CD4-positive, alpha-beta T cell treated with Interleukin-12 subunit alpha and Interleukin-12 subunit beta, for 1 hour (primary cell): ENCODE data around the gene DDO.

ENCODE experiments used
- DNase-seq: peaks from one replicate; pipeline ENCODE4 v3.0.0-alpha.2; 2020

DDO gene

GRCh38 chr6:110419028-110419739 lies 3.8 kb upstream of the DDO start:
- DNase-seq, result no peak

- no peak for DNase-seq
Observed at GRCh38 chr6:110418594-110418993, 3.2 kb upstream of the DDO start.

DNA sequence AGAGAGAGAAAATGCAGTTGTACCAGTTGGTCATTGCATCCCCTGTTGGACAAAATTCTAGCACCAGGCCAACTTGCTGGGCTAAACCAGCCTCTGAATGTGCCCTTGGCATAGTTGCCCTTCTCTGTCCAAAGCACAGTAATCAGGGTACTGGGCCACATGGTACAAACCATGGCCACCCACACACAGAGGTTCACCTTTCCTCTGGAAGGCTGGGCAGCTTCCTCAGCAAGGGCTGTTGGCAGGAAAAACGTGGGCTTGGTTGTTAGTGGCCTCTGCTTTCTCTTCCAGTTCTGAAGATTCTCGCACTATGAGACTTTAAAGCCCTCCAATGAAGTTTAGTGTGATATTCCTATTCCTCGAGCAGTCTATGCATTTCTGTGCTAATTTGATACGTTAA lies 706 bp downstream of the DDO start:
- no peak for DNase-seq

DNA sequence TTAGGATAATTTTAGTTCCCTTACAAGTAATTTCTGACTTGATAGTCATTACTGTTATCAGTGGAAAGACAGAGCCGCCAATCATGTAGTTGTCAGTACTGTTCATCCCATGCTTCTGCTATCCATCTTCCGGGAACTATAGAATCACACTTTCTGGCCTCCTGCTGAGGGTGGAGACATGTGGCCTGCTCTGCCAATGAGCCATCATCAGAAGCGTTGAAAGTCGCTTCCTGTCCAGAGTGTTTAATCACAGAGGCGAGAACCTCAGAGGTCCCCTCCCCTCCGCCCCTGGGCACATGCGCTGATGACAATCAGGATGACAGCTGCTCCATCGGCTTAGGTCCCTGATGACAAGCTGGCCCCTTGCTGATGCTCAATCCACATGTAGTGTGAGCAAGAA lies 3.0 kb downstream of the DDO start:
- no peak for DNase-seq

- no peak for DNase-seq
Observed at GRCh38 chr6:110410511-110410910, 4.9 kb downstream of the DDO start.

DNA sequence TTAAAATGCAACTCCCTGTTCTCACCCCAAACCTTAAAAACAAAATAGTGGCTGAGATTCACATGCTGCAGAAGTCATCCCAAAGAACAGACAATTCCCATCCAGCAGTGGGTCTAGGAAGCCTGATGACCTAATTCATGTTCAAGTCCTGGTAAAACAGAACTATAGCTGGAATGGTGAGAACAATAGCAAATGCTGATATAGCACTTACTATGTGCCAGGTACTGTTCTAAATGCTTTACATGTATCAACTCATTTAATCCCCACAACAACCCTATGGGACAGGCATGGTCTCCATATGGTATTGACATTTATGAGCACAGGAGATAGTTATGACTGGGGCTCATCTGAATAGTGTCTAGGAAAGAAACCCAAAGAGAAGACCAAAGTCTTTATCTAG lies 5.6 kb downstream of the DDO start:
- DNase-seq, result no peak

- no peak for DNase-seq
Observed at GRCh38 chr6:110408901-110409300, 6.5 kb downstream of the DDO start.

GRCh38 chr6:110404607-110405006 lies 10.8 kb downstream of the DDO start:
- no peak for DNase-seq

DNA sequence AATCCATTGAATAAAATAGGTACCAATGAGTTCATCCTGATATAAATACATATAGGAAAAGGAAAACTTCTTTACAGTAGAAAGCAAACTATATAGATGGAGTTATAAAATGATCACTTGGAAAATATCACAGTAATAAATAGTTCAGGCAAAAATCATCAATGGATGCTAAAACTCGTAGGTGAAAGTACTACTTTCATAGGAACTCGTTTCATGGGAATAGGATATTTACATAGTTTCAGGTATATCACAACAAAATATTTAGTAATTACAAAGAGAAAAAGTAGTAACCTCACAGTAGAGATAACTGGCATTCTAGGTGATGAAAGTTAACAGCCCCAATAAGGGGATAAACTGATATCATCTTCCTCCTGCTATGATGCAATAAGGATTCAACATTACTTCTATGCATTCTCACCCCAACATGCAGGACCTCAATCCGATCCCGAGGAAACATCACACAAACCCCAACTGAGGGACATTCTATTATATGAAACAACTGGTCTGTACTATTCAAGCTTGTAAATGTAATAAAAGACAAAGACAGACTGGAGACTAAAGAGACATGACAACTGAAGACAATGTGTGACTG lies 13.7 kb downstream of the DDO start:
- no peak for DNase-seq

DNA sequence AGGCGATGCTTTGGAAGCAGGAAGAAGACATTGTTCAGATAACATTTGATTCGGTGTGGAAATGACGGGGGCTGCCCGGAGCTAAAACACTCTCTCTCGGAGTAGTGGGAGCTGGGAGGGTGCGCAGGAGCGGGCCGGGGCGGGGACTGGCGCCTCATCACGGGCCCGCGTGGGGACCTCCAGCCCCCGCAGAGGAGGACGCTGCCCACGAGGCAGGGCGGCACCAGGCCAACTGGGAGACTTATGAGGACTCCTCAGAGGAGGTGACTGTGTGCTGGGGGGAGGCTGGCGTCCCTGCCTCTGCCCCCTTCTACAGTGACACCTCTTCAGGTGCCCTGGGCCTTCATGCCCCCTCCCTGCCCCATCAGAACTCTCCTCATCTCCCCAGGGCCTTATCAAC lies 15.2 kb downstream of the DDO start:
- DNase-seq, result no peak

GRCh38 chr6:110399219-110400071 lies 15.9 kb downstream of the DDO start:
- no peak for DNase-seq

DNA sequence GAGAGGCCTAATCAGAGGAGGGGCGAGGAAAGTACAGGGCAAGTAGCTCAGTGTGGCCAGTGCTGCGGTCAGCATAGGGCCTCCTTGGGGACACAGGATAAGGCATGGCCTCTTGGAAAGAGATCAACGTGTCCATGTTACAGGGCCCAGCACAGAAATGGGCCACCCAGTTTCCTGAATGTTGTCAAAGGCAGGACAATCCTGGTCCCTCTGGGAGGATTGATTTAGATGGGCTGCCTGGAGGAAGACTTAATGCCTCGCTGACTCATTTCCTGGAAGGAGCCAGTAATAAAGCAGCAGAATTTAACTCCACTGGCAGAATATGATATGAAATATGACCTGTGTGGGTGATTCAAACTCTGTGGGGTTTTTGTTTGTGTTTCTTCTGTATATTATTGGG lies 16.6 kb downstream of the DDO start:
- no peak for DNase-seq

DNA sequence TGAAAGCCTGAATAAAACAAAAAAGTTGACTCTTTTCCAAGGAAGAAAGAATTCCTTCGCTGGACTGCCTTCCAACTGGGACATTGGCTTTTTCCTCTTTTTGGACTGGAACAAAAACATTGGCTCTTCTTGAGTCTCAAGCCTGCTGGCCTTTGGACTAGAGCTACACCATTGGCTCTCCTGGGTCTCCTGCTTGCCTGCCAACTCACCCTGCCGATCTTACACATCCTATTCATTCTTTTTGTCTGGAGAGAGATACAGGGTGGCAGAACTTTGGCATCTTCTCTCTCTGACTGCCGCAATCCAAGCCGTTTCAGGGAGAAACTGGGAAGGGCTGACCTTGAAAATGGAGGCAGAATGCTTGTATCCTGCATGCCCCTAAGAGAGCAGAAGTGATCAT lies 20.2 kb downstream of the DDO start:
- no peak for DNase-seq

DNA sequence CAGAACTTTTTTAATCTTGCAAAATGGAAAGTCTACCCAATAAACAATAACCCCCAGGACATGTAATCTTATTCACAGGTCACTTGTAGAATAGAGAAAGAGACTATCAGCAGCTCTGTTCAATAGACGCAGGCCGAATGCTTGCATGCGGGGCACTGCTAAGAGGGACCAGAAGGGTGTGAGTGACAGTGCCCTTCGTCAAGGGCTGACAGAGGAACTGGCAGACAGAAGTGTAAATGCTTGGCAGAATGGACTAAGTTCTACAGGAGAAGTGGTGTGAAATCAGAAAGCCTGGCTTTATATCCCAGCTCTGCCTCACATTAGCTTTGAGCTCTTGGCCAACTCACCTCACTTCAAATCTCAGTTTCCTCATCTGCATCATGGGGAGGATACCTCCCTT lies 21.0 kb downstream of the DDO start:
- DNase-seq, result no peak

DNA sequence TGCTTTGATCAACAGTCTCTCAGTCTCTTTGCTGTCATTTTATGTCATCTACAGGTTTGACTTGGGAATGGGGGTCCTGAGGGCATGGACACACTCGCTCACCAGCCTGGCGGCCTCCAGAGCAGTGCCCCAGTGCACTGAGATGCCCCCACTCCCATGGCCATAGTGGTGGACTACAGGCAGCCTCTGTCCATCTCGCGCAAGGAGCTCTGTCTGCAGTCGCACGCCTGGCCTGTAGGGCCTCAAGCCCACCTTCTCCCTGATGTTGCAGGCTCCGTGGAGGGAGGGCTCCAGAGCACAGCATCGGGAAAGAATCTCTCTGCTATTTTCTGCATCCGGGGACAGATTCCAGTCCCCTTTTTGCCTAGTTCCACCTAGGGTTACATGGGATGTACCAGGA lies 22.6 kb downstream of the DDO start:
- DNase-seq, result no peak

GRCh38 chr6:110390404-110390803 lies 25.0 kb downstream of the DDO start:
- no peak for DNase-seq

DNA sequence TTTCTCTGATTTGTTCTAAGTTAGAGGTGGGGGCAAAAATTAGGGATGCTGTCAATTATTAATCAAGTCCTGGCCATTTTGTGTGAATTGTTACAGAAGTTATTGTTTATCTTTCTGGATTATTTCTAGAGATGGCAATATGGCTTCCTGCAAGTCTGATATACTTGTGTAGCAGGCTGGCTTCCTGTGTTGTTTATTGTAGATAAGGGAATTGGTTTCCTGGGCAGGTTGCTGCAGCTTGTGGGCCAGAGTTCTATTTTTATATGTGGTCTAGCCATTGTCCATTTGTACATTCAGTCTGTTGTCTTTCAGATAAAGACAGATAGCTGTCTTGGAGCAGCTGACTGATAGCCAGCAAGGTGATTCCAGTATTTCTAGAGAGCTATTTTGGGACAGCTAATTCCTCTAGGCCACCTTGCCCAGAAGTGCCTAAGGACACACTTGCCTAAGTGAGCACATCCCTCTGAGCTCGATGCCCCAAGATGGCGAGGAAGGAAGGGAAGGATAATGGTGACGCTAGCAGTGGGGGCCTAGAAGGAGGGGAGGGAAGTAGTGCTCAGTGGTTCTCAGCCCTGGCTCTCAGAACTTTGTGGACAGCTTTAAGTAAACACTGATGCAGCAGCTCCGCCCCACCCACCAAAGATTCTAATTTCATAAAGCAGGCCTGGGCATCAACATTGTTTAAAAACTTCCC lies 25.5 kb downstream of the DDO start:
- DNase-seq, result no peak

DNA sequence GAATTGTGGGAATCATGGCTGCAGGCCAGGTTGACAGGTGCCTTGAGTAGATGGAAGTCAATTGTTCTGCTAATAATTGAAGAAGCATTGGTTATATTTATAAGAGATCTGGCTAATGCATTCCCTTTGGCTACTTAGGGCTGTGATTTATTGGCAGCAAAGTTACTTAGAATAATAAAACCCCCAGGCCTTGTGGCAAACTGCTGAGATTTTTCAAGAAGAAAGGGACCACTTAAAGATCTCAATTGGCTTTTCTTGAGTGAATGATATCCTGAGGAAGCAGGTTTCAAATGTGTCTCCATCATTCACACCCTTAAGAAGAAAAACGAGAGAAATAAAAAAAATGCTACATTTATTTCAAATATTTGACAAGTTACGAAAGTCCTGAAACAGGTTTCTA lies 27.4 kb downstream of the DDO start:
- DNase-seq, result no peak

- DNase-seq, result no peak
Observed at GRCh38 chr6:110385458-110385863, 29.9 kb downstream of the DDO start.

GRCh38 chr6:110378552-110378951 lies 36.8 kb downstream of the DDO start:
- no peak for DNase-seq

- no peak for DNase-seq
Observed at GRCh38 chr6:110369066-110369465, 46.3 kb downstream of the DDO start.

DNA sequence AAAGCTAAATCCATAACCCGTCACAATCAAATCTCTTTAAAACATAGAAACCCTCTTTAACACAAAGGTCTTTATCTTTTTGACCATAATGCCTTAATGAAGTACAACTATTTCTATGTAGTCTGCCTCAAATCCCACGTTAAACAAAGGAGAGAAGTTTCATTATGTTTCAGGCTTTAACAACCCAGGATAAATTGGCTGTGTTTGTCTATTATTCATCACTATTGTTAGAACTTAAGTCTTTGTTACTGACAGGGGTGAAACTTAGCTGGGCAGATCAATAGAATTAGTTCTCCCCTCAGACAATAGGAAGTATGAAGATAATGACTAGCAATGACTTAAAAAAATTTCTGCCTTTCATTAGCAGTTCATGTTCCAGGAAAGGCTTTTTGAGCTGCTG lies 47.1 kb downstream of the DDO start:
- no peak for DNase-seq

DNA sequence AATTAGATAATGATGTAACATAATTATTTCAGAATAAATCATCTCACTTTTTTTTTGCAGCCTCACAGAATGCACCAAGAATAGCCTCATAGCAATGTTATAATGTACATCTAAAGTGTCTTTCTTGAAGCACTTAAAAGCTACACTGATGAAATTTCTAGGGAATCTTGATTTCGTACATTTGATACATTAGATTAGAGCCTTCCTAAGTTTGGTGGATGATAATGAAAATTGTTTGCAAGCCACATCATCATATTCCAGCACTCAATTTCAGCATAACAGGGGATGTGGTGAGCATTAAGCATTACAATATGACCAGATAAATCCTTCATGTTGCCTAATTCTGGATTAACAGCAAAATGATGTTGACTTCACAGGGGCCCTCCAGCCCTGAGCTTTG lies 47.5 kb downstream of the DDO start:
- DNase-seq, result no peak

DNA sequence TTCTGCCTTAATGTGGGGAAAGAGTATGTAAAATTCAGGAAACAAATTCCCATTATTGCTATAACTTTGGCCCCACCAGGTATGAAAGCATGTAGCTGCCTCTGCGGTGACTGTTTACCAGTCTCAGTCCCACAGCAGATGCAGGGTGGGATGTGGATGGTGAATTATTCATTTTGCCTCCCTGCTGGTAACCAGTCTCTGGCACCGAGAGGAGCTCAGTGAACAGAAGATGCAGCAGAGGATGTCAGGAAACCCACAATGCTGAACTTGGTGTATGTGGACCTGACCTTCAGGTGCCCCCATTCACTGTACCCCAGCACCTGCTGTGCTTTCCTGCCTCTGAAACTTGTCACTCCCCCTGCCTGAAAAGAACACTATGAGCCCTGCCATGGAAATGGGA lies 48.4 kb downstream of the DDO start:
- DNase-seq, result no peak
